Measurements from ENCODE around the gene RFXANK.

Gene RFXANK

GRCh38 chr19:19226204-19226603 lies 34.1 kb downstream of the RFXANK start:
- FAIRE-seq (no peak), DNase-seq (ENCODE audit: insufficient read length, low spot score) (no peak)

- FAIRE-seq = no peak
- no peak for DNase-seq (ENCODE audit: insufficient read length, low spot score)
Measured at GRCh38 chr19:19226663-19227062, 34.6 kb downstream of the RFXANK start.

- no peak for DNase-seq (ENCODE audit: insufficient read length, low spot score)
- no peak for FAIRE-seq
Measured at GRCh38 chr19:19227217-19227616, 35.2 kb downstream of the RFXANK start.

GRCh38 chr19:19229701-19230100 lies 37.6 kb downstream of the RFXANK start:
- no peak for DNase-seq (ENCODE audit: insufficient read length, low spot score)
- no peak for FAIRE-seq

GRCh38 chr19:19230999-19231398 lies 38.9 kb downstream of the RFXANK start:
- no peak for DNase-seq (ENCODE audit: insufficient read length, low spot score)
- FAIRE-seq = no peak

- FAIRE-seq (no peak), DNase-seq (ENCODE audit: insufficient read length, low spot score) (no peak)
Measured at GRCh38 chr19:19232261-19232721, 40.2 kb downstream of the RFXANK start.

- FAIRE-seq = no peak
- DNase-seq (ENCODE audit: insufficient read length, low spot score) = no peak
Measured at GRCh38 chr19:19234220-19234816, 42.3 kb downstream of the RFXANK start.

GRCh38 chr19:19236173-19236572 lies 44.1 kb downstream of the RFXANK start:
- DNase-seq (ENCODE audit: insufficient read length, low spot score) = no peak
- no peak for FAIRE-seq

- DNase-seq (ENCODE audit: insufficient read length, low spot score) (no peak), FAIRE-seq (no peak)
Measured at GRCh38 chr19:19238126-19238894, 46.3 kb downstream of the RFXANK start.

GRCh38 chr19:19239675-19240074 lies 47.6 kb downstream of the RFXANK start:
- FAIRE-seq (no peak), DNase-seq (ENCODE audit: insufficient read length, low spot score) (no peak)

GRCh38 chr19:19240476-19240875 lies 48.4 kb downstream of the RFXANK start:
- no peak for DNase-seq (ENCODE audit: insufficient read length, low spot score)
- no peak for FAIRE-seq

GRCh38 chr19:19250196-19250801 lies 58.2 kb downstream of the RFXANK start:
- no peak for FAIRE-seq
- DNase-seq (ENCODE audit: insufficient read length, low spot score) = no peak
